Astrocyte of the cerebellum (primary cell): ENCODE results near the gene IRF2BP2.

ENCODE experiments used
- DNase-seq: peaks from one replicate; pipeline ENCODE4 v3.0.0-alpha.2; 2011; ENCODE audit warnings: low read depth
- H3K4me3 ChIP-seq: 2 replicates; pipeline ENCODE4 v1.5.1; 2011; ENCODE audit warnings: mild to moderate bottlenecking, low read depth, low read length, moderate library complexity
- CTCF ChIP-seq: IDR thresholded peaks from 2 replicates; pipeline ENCODE4 v1.5.1; 2012; ENCODE audit warnings: low read length, low read depth, moderate library complexity, mild to moderate bottlenecking; ENCODE audit errors: missing control alignments
- in situ Hi-C: cut with HindIII; loops from 2 replicates; pipeline ENCODE4 v1.10.0; 2017; ENCODE audit warnings: low sequenced_read_pairs

Gene IRF2BP2

GRCh38 chr1:234627009-234627950 is 17.3 kb upstream of the IRF2BP2 start:
- TF ChIP-seq CTCF: no peak
- no peak for DNase-seq
- H3K4me3 ChIP-seq: no peak overlapping the region
- in situ Hi-C loops: no loop called here

GRCh38 chr1:234626391-234626790 is 16.4 kb upstream of the IRF2BP2 start:
- no peak for DNase-seq
- no peak overlapping the region for H3K4me3 ChIP-seq
- no peak for TF ChIP-seq CTCF
- in situ Hi-C loops: no loop called here

GRCh38 chr1:234624724-234625117 is 14.7 kb upstream of the IRF2BP2 start:
- no peak overlapping the region for H3K4me3 ChIP-seq
- in situ Hi-C loops: no loop called here
- DNase-seq: no peak
- no peak for TF ChIP-seq CTCF

- no peak for DNase-seq
- H3K4me3 ChIP-seq: no peak overlapping the region
- TF ChIP-seq CTCF: no peak
- in situ Hi-C loops: no loop called here
These were observed 11.8 kb upstream of the IRF2BP2 start for GRCh38 chr1:234621657-234622335.

GRCh38 chr1:234621127-234621468 is 11.1 kb upstream of the IRF2BP2 start:
- DNase-seq: no peak
- no peak for TF ChIP-seq CTCF
- H3K4me3 ChIP-seq: no peak overlapping the region
- in situ Hi-C loops: no loop called here

- no peak overlapping the region for H3K4me3 ChIP-seq
- no peak for DNase-seq
- in situ Hi-C loops: no loop called here
- TF ChIP-seq CTCF: no peak
These were observed 10.5 kb upstream of the IRF2BP2 start for GRCh38 chr1:234620272-234621126.
